AG08395 (cell line): ENCODE data around the gene PLIN3.
A peak's percentile ranks its signal among the peaks of the same experiment; 100 is the strongest.
"Not testable (repeated sequence)": the region's sequence is repeated elsewhere in the genome, so short reads cannot be mapped to it uniquely, and the experiment has no call there.

Experiments
- DNase-seq: peaks from one replicate; pipeline ENCODE4 v3.0.0; 2012; ENCODE audit warnings: mixed read lengths, low spot score

PLIN3 gene

DNA sequence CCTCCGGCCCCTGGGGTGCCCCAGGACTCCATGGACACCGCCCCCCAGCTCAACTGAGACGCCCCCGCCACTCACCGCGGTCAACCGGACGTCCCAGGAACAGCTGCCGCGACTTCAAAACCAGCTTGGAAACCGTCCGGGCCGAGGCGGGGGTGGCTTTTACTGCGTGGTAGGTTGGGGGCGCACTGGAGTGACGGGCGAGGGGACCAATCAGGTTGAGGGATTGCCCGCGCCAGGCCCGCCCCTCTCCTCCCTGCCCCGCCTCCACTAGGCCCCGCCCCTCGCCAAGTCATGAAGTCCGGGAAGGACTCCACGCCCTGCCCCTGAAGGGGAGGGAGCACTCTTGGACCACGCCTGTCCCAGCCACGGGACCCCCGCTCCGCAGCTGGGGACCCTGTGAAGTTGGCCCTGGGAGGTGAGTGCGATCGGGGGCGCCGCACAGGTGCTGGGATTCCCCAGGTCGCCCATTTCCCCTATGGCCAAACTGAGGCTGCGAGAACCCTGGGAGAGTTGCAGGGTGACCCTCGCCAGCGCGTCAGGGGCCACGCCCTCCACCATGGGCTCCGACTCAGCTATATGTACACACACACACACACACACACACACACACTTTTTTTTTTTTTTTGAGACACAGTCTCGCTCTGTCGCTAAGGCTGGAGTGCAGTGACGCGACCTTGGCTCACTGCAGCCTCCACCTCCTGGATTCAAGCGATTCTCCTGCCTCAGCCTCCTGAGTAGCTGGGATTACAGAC is at the start of gene PLIN3:
TSS of gene PLIN3 (minus strand) at position 134 of the 752 bp plus-strand sequence. CDS start 6,273 bp downstream, outside the sequence.
- DNase-seq, result peak; percentile 100

DNA sequence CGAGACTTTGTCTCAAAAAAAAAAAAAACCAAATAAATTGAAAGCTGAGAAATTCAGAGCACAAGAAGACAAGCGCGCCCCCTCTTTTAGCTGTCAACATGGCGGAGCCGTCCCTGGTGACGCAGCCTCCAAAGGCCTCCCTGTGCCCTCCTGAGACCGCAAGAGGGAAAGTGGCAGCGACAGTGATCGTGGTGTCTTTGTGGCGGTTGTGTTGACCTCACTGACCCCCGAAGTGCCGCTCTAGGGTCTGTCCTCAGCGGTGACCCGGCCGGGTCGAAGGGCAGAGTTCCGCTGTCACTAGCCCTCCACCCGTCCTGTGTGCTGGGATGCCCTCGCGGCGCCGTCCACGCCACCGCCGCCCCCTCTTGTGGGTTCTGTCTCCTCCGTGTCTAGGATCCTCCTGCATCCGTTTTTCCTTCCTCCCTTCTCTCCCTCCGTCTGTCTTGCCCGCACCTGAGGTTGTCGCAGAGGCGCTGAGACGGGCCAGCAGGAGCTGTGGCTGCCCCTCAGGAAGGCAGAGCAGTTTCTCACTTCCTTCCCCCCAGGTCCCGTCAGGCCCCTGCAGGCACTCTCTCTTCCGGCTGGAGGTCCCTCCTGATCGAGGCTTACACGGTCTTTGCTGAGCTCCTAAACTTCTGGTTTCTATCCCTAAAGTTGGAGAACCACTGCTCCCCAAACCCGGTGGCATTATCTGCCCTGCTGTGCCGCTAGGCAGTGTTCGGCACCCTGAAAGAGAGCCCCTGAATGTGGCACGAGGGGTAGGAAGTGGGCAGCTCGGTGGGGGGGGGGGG is 49.0 kb upstream of the PLIN3 start:
- no peak for DNase-seq

- peak; percentile 79 for DNase-seq
These were observed 47.5 kb upstream of the PLIN3 start for GRCh38 chr19:4914736-4915501.

DNA sequence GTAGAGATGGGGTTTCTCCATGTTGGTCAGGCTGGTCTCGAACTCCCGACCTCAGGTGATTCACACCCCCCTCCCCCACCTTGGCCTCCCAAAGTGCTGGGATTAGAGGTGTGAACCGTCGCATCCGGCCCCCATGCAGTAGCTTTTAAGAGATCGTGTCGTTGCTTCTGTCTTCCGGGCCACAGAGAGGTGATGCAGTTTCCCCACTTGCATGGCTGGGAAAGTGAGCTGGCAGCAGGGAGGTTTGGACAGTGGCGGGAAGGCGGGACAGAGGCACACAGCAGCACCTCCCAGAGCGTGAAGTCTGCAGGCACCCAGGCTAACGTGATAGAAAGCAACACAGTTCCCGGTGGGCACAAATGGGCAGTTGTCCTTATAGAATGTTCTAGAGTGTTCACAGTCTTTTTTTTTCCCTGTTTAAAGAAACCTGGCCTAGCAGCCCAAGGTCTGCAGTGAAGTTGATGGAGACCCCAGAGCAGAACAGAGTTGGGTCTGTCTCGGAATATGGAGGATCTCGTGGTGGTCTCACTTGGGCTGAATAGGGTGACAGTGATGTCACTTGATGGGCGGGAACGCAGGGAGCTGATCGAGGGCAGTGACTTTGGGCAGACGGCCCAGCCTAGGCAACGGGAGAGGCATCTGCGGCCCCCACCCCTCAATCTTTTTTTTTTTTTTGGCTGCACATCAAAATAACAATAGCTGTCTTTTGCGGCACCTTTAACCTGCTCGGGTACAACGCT is 46.7 kb upstream of the PLIN3 start:
- DNase-seq, result no peak

- peak; percentile 98 for DNase-seq
These were observed 44.6 kb upstream of the PLIN3 start for GRCh38 chr19:4911786-4912672.

DNA sequence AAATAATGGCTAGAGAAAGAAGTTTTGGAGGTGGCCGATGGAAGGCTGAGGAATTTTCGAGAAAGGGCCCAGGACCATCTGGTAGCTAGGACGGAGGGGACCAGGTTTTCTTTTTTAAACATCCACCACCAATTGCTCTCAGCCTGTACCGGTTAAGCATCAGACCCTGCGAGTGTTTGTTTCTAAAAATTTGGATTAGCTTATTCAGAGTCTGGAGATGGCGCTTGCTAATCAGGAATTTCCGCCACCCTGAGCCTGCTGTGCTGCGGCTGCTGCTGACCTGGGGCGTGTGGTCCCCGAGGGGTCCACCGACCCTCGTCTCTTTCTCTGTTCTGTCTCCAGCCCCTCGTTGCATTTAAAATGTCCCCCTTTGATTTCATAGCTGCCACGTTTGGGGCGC is 43.8 kb upstream of the PLIN3 start:
- no peak for DNase-seq

DNA sequence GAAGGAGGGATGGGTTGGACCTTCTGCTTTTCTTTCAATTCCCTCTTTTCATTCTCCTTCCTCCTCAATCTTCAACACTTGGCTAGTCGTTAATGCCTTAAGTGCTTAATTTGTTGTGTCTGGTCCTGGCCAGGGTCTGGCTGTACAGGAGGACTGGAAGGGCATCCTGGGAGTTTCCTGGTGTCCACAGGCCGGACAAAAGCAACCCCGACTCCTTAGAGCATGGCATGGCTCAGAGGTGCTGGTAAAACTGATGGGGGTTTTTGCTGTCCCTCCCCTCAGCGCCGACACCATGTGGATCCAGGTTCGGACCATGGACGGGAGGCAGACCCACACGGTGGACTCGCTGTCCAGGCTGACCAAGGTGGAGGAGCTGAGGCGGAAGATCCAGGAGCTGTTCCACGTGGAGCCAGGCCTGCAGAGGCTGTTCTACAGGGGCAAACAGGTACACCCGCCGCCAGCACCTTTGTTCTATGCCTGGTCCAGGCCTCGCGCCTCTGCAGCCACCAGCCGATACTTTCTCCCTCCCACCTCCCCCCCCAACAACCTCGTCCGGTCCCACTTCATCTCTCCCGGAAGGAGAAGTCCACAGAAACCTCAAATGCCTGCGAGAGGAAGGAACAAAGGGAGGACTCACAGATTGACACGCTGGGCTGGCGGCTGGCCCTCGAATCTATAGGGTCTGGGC is 43.3 kb upstream of the PLIN3 start:
- peak; percentile 49 for DNase-seq

- DNase-seq, result peak; percentile 97
These were observed 42.6 kb upstream of the PLIN3 start for GRCh38 chr19:4909897-4910593.

DNA sequence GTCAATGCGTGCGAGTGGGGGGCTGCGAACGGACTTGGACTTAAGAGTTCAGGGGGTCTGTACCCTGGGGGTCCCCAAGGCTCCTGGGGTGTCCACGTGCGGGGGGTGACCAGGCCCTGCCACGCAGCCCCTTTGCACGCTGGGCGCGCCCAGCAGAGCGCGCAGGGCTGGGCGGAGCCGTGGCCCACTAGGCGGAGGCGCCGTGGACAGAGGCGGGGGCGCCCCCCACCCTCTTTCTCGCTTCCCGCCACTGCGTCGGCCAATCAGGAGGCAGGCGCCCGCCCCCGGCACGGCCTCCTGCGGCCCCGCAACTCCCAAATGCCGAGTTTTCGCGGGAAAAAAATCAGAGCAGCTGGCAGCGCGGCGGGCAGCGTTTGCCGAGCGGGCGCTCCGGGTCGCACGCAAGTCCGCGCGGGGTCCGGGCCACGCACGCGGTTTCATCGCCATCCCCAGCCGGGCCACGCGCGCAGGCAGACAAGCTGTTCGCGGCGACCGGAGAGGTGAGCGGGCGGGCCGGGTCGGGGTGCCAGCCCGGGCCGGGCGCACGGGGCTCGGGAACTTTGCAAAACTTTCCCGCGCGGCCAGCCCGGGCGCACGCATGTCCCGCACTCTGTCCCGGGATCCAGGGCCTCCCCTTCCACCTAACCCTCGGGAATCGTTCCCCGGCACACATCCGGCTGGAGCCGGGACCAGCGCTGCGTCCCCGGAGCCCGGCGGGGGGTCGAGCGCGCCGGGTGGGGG is 41.9 kb upstream of the PLIN3 start, which contains the start of gene UHRF1:
TSS of gene UHRF1 (plus strand) at position 346 of the 741 bp plus-strand sequence. CDS start 1,385 bp downstream, outside the sequence.
- DNase-seq, result no peak

GRCh38 chr19:4908781-4909155 is 41.3 kb upstream of the PLIN3 start:
- no peak for DNase-seq

GRCh38 chr19:4908360-4908759 is 40.9 kb upstream of the PLIN3 start:
- no peak for DNase-seq

GRCh38 chr19:4906963-4907362 is 39.5 kb upstream of the PLIN3 start:
- DNase-seq, result no peak

- no peak for DNase-seq
These were observed 37.0 kb upstream of the PLIN3 start for GRCh38 chr19:4904481-4904880.

DNA sequence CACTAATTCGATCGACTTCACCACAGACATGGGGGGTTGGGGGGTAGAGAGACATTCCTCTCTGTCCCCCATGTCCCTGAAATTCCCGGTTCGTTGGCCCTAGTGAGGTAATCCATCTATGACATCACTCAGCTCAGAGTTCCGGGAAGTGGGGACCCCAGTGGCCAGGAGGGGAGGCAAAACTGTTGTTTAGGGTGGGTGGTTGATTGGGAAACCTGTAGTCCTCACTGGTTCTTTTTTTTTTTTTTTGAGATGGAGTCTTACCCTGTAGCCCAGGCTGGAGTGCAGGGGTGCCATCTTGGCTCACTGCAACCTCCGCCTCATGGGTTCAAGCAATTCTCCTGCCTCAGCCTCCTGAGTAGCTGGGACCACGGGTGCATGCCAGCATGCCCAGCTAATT is 35.3 kb upstream of the PLIN3 start, which contains the start of gene ARRDC5:
TSS of gene ARRDC5 (minus strand) at position 101 of the 400 bp plus-strand sequence. CDS start at position 30, 71 bp downstream.
- DNase-seq, result no peak

DNA sequence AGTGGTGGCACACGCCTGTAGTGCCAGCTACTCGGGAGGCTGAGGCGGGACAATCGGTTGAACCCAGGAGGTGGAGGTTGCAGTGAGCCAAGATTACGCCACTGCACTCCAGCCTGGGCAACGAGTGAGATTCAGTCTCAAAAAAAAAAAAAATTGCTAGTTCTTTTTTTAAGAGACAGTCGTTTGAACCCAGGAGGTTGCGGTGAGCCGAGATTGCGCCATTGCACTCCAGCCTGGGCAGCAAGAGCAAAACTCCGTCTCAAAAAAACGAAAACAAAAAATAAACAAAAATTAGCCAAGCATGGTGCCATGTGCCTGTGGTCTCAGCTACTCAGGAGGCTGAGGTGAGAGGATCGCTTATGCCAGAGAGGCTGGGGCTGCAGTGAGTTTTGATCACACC is 33.4 kb upstream of the PLIN3 start:
- not testable (repeated sequence) for DNase-seq

- no peak for DNase-seq
These were observed 29.7 kb upstream of the PLIN3 start for GRCh38 chr19:4897146-4897545.

- DNase-seq, result peak; percentile 33
These were observed 28.9 kb upstream of the PLIN3 start for GRCh38 chr19:4896372-4896771.

DNA sequence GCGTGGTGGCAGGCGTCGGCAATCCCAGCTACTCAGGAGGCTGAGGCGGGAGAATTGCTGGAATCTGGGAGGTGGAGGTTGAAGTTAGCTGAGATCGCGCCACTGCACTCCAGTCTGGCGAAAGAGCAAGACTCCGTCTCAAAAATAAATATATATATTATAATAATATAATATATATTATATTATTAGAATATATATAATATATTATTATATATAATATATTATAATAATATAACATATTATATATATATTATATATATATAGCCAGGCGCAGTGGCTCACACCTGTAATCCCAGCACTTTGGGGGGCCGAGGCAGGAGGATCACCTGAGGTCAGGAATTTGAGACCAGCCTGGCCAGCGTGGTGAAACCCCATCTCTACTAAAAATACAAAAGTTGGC is 25.5 kb upstream of the PLIN3 start:
- not testable (repeated sequence) for DNase-seq

DNA sequence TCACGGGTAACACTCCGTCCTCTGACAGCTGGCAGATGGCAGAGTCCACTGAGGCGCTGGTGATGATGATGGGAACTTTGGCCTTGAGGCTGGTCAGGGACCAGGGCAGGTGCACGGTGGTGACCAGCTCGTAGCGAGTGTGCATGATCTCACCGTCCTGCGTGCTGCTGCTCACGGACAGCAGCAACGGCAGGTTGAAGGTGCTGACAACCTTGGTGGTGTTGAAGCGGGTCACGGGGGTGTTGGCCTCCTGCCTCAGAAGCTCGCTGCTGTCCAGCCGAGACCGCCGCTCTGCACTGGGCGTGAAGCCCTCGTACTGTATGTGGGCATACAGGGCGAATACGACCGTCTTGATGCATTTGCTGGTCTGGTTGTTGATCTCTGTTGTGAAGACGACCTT is 23.6 kb upstream of the PLIN3 start:
- DNase-seq, result no peak
